ENCODE data around the gene SH3GL3.

GRCh38 chr15:83537606-83538005 lies 90.5 kb downstream of the SH3GL3 start:
- TF ChIP-seq POLR2A (IDR thresholded peaks at IDR 0.05) (no peak), CTCF (IDR thresholded peaks at IDR 0.05 in 8 of 11, conservative IDR thresholded peaks at IDR 0.05 in 3 of 11) (no peak)
